ENCODE measurements around the gene GAK.

Gene GAK

GRCh38 chr4:874971-875817 lies 56.9 kb downstream of the GAK start:
- in situ Hi-C loops (cut with MboI; ENCODE audit: low sequenced_read_pairs) = no loop called here

- in situ Hi-C loops (cut with MboI; ENCODE audit: low sequenced_read_pairs) = no loop called here
Measured at GRCh38 chr4:874056-874455, 58.1 kb downstream of the GAK start.

- in situ Hi-C loops (cut with MboI; ENCODE audit: low sequenced_read_pairs) = no loop called here
Measured at GRCh38 chr4:872241-872981, 59.7 kb downstream of the GAK start.

GRCh38 chr4:871484-871883 lies 60.6 kb downstream of the GAK start:
- in situ Hi-C loops (cut with MboI; ENCODE audit: low sequenced_read_pairs) = no loop called here

- in situ Hi-C loops (cut with MboI; ENCODE audit: low sequenced_read_pairs) = no loop called here
Measured at GRCh38 chr4:870951-871350, 61.2 kb downstream of the GAK start.

GRCh38 chr4:869776-870175 lies 62.3 kb downstream of the GAK start:
- in situ Hi-C loops (cut with MboI; ENCODE audit: low sequenced_read_pairs) = no loop called here

- in situ Hi-C loops (cut with MboI; ENCODE audit: low sequenced_read_pairs) = no loop called here
Measured at GRCh38 chr4:868421-868820, 63.7 kb downstream of the GAK start.

- in situ Hi-C loops (cut with MboI; ENCODE audit: low sequenced_read_pairs) = no loop called here
Measured at GRCh38 chr4:867526-868250, 64.4 kb downstream of the GAK start.

GRCh38 chr4:866761-867390 lies 65.2 kb downstream of the GAK start:
- in situ Hi-C loops (cut with MboI; ENCODE audit: low sequenced_read_pairs) = no loop called here

- in situ Hi-C loops (cut with MboI; ENCODE audit: low sequenced_read_pairs) = no loop called here
Measured at GRCh38 chr4:866068-866760, 65.9 kb downstream of the GAK start.

- in situ Hi-C loops (cut with MboI; ENCODE audit: low sequenced_read_pairs) = no loop called here
Measured at GRCh38 chr4:865572-865971, 66.5 kb downstream of the GAK start.

- in situ Hi-C loops (cut with MboI; ENCODE audit: low sequenced_read_pairs) = no loop called here
Measured at GRCh38 chr4:865121-865465, 67.0 kb downstream of the GAK start.

- in situ Hi-C loops (cut with MboI; ENCODE audit: low sequenced_read_pairs) = no loop called here
Measured at GRCh38 chr4:864456-865120, 67.5 kb downstream of the GAK start.

GRCh38 chr4:860561-860960 lies 71.6 kb downstream of the GAK start:
- in situ Hi-C loops (cut with MboI; ENCODE audit: low sequenced_read_pairs) = no loop called here

- in situ Hi-C loops (cut with MboI; ENCODE audit: low sequenced_read_pairs) = no loop called here
Measured at GRCh38 chr4:859496-859895, 72.6 kb downstream of the GAK start.

GRCh38 chr4:858831-859451 lies 73.2 kb downstream of the GAK start:
- in situ Hi-C loops (cut with MboI; ENCODE audit: low sequenced_read_pairs) = no loop called here

GRCh38 chr4:858041-858481 lies 74.1 kb downstream of the GAK start:
- in situ Hi-C loops (cut with MboI; ENCODE audit: low sequenced_read_pairs) = no loop called here

- in situ Hi-C loops (cut with MboI; ENCODE audit: low sequenced_read_pairs) = no loop called here
Measured at GRCh38 chr4:857461-857860, 74.7 kb downstream of the GAK start.

GRCh38 chr4:856225-856901 lies 75.8 kb downstream of the GAK start:
- in situ Hi-C loops (cut with MboI; ENCODE audit: low sequenced_read_pairs) = no loop called here

All from HL-60/S4 treated with phorbol 12-myristate 13-acetate at 8.2 ng/mL for 4 days and 3 days (cell line).